SW480 (cell line): Measurements from ENCODE around the gene CACNA1S.
A peak's percentile ranks its signal among the peaks of the same experiment; 100 is the strongest.

ENCODE experiments used
- DNase-seq: peaks from one replicate; pipeline ENCODE4 v3.0.0-alpha.2; 2016; ENCODE audit warnings: low spot score

CACNA1S gene

DNA sequence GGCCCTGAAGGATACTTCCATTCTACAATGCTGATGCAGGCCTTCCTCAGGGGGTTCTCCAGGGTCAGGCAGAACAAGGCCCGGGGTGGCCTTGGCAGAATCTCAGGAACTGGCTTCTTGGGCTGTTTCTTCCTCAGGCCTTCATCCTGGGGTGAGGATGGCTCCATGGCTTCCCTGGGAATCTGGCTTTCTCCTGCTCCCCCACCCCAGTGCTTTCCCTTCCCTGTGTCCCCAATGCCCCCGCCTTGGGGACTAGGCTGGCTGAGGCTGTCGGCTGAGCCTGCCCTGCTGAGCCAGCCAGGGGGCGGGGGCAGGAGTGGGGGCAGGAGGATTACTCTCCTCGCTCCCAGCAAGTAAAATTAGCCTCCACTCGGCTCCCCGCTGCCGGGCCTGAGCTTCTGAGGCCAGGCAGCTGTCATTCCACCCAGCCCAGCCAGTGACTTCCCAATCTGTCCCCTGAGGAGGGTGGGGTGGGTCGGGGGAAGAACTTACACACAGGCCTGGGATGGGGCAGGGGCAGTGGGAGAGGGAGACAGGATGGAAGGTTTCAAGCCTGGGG is at the start of gene CACNA1S:
CACNA1S (minus strand) TSS at position 254 of the 559 bp plus-strand sequence; CDS start at position 167, 87 bp downstream.
- DNase-seq: no peak

GRCh38 chr1:201157949-201158348 is 45.7 kb upstream of the CACNA1S start:
- DNase-seq: no peak

GRCh38 chr1:201156819-201157218 is 44.6 kb upstream of the CACNA1S start:
- no peak for DNase-seq

DNA sequence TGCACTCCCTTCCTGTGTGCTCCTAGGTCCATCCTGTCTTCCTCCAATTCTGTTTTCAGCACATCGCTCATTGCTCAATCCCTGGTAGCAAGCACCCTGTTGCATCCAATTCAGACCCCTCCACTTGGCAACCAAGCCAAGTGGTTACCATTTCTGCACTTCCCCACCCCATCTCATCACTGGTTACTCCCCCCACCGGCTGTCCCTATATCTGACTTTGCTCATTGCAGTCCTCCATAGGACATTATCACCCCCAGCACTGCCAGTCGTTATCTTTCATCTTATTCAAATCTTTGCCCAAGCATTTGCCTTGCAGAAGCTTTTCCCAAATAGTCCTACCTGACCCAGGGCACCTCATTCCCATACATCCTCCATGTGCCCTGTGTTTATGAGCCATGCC is 44.1 kb upstream of the CACNA1S start:
- DNase-seq: no peak

- no peak for DNase-seq
Measured at GRCh38 chr1:201155354-201155753, 43.1 kb upstream of the CACNA1S start.

DNA sequence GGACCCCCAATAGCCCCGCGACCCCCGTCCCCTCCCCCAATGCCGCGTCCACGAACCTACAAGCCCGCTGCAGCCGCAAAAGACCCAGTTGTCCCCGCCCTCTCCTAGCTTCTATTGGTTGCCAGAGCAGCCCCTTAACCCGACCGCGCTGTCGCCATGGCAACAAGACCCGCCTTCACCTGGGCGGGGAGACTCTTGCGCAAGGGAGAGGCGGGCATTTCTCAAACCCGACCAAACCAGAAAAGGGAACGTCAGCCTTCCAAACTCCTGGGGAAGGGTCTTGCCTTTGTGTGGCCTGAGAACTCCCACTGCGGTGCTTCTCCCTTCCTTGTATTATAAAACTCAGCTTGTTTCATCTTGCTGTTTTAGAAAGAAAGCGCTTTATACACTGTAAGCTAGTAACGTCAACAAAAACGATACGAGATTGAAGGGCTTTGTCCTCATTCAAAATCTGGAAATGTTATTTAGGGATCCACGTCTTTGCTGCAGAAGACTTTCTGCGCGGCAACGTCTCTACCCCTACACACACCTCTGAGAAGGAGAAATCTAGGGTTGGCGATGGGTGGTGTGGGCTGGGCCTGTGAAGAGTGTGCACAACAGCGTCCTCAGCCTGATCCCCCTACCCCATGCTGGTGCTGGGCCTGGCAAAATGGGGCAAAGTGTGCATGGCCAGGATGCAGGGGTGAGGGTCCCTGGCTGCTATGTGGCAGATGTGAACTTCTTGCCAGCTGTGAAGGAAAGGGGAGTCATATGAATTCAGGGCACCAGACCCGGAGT is 42.4 kb upstream of the CACNA1S start, which contains the start of gene TMEM9:
TMEM9 (minus strand) TSS at position 86 of the 777 bp plus-strand sequence. CDS start 551 bp downstream, outside the sequence.
- peak; percentile 90 for DNase-seq

DNA sequence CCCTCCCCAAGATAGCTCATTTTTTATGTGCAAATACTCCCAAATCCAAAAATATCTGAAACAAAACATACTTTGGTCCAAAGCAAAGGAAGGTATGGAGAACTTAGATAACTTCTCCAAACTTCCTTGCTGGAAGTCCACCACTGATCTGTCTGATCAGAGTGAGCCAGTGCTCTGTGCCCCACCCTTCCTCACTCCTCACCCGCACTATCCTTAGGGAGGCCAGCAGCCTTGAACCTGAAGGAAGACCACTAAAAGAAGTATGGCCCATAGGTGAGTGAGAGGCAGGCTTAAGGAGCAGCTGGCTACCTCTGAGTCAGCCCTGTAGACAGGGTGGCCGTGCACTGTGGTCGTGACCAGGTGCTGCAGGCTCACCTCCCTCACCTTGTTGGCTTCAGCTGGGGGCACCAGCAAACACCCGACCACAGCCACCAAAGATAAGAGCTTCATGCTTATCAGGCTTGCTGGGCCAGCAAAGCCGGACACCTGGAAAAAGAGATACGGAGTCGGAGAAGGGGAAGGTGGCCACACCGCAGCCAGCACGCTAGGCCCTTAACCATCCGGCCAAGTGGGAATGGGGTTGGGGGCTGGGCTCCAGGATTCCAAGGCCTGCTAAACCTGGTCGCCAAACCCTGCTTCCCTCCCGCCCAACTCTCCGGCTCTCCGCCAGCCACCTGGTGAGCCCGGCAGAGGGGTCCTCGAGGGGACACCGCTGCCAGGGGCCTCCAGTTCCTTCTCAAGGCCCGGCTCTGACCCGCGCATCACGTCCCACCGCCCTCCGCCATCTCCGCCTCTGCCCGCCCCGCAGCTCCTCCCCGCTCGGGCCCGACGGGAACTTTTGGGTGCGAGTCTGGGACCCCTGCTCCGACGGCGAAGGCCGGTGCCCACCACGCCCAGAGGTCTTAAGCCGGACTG is 41.5 kb upstream of the CACNA1S start:
- DNase-seq: peak; percentile 26

- peak; percentile 62 for DNase-seq
Measured at GRCh38 chr1:201149400-201149799, 37.2 kb upstream of the CACNA1S start.

- no peak for DNase-seq
Measured at GRCh38 chr1:201147396-201148015, 35.3 kb upstream of the CACNA1S start.

DNA sequence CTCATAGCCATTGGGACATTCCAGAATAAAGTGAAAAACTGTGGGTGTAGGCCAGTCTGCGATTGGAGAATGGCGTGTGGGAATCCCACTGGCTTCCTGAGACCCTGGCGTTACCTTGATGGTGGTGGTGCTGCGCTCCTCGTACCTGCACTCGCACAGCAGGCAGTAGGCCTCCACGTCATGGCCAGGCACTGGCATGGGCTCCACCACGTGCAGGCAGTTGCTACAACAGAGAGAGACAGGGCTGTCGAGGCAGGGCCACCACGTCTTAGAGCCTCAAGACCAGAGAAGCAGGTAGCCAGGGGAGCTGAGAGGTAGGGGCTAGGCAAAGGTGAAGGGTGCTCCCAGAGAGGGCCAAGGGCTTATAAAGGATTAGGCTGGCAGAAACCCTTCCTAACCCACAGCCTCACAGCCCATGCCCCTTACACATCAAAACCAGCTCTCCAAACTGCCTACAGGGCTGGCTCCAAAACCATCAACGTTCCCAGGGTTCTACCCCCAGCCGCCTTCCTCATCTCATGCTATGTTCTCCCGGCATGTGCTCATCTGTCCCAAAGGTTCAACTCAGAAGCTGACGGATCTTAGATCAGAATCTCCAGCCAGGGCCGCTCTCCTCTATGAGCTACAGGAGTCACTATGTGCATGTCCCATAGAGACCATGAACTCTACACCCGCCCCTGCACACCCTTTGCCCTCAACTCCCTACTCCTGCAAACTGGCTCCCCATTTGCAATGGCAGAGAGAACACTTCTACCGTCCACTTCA is 34.6 kb upstream of the CACNA1S start:
- no peak for DNase-seq

- no peak for DNase-seq
Measured at GRCh38 chr1:201145816-201146215, 33.6 kb upstream of the CACNA1S start.

- no peak for DNase-seq
Measured at GRCh38 chr1:201145132-201145531, 32.9 kb upstream of the CACNA1S start.

DNA sequence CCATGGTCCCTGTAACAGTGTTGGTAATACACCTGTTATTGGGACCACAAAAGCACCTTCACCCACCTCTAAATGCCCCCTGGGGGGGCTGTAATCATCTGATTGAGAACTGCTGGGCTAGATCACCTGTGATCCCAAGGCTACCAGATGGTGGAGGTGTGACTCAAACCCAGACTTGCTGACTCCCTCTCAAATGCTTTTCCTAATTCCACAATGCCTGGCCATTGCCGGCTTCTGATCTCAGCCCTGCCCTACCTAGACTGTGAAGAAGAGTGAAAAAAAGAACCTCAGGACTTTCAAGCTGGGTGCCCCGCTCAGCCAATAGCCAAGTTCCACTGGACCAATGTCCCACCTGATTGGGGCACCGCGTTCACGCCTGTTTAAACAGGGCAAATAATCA is 32.5 kb upstream of the CACNA1S start:
- DNase-seq: no peak

GRCh38 chr1:201143726-201144635 is 31.8 kb upstream of the CACNA1S start:
- DNase-seq: no peak

- no peak for DNase-seq
Measured at GRCh38 chr1:201142849-201143725, 30.9 kb upstream of the CACNA1S start.

DNA sequence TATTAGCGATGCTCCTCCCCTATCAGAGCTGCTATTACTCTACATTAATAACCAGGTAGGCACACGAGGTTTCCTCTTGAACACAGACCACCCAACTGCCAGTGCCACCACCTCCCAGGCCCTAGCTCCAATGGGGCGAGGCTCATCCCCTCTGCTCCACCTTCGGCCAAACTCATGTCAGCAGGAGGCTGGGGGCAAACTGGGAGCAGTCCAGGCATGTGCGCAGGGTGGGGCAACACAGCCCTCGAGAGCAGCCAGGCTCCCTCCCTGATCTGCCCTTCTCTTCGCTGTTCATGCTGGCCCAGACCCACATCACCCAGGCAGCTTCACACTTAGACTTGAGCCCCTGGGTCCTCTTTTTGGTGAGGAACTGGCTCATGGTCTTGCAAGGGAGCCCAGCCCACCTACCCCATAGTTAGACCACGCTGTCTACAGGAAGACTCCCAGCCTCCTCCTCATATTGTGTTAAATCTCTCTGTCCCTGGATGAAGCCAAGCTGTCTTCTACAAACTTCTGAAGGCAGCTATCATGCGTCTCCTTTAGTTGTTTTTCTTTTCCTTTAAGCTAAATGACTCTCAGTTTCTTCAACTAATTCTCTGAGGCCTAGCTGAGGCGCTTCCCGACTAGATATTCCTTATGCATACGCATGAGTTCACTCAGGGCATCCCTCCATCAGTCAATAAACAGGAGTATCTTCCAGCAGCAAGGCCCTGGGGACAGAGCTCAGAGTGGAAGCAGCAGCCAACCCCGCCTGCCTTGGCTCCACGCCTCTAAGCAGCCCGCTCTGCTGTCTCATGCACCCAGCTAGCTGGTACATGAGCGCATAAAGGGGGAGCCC is 30.0 kb upstream of the CACNA1S start:
- DNase-seq: no peak

DNA sequence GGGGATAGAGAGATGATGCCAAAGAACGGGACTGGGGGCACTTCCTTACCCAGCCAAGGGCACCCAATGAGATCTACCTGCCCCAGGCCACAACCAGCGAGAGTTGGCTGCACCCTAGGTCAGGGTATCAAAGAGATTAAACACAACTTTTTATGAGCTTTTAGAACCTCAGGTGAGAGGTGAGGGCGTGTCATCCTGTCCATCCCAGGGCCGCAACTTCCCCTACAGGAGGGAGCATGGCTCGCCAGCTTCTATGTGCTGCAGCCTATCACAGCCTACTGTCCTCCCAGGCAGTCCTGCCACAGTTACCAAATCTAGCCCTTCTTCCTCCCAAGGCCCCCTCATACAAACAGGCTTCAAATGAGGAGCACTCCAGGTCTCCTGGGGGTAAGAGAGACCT is 29.2 kb upstream of the CACNA1S start:
- no peak for DNase-seq

DNA sequence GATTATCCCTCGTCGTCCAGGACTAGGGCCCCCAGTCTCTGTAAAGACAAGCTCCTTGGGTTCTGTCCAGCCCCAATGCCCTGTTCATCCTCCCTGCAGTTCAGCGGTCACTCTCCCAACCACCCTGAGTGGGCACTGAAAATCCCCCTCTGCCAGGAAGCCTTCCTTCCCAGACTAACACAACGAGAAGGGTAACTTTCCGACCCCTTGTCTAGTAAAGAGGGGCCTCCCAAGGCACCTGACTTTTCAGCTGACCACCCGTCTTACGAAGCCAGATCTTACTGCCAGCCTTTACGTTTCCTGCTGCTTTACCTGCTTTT is 28.7 kb upstream of the CACNA1S start:
- no peak for DNase-seq
